Measurements from ENCODE around the gene RTTN. TPM values are rescaled to one million over a fixed set of nuclear protein-coding genes. Genes with fewer than 3 reads are reported as not detected.

The RTTN gene
- total RNA-seq, 1 donor from 2014 or later: 26.4 TPM

DNA sequence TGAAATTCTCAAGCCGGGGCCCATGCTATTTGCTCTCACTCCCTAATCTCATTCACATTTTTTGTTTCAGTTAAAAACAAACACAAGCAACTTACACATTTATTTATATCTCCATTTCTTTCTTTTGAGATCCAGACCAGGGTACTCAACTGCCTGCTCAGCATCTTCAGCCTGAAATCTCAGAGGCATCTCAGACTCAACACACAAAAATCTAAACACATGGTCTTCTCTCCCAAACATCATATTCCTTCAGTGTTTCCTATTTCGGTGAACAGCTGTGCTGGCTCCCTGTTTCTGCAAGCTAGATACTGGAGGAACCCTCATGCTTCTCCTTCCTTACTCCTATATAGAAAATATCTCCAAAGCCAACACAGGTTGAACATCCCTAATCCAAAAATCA is 11.3 kb upstream of the RTTN start:
- intact Hi-C loops (cut with micrococcal nuclease): no loop called here

DNA sequence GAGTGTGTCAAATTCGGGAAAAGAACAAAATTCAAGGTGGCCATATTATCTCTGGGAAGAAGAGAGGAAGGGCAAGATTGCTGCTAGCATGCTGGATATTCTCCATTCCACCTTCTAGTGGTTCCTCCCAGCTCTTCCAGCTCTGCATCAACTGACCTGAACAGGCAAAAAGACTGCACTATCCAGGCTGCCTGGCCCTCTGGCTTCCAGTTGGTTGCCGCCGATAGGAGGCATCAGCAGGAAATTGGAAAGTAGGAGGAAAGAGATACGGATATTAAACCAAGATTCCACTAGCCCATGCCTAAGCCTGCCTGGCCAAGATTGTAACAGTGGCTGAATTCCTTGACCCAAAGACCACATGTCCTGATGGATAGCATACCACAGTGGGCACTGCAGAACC is 1.7 kb upstream of the RTTN start:
- intact Hi-C loops (cut with micrococcal nuclease): loop anchor here (5.0 kb wide), 1 partner anchor 260 kb away; the partner anchor contains the start of gene CD226

DNA sequence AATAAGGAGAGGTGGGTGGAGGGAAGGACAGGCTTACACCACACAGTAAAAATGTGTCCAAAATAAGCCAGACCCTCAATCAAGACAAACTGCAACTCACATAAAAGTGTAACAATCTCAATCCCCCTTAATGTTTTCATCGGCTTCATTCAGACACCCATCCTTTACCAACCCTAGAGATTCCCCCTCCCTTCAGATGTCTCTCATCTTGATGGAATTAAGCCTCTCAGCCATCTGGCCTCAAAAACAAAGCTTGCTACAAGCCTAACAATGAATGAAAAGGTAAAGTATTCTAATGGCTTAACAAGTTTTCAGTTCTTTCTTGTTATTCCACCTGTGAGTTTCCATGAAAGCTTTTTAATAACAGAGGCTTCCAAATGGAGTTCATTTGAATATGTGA is 5.2 kb downstream of the RTTN start:
- intact Hi-C loops (cut with micrococcal nuclease): no loop called here

DNA sequence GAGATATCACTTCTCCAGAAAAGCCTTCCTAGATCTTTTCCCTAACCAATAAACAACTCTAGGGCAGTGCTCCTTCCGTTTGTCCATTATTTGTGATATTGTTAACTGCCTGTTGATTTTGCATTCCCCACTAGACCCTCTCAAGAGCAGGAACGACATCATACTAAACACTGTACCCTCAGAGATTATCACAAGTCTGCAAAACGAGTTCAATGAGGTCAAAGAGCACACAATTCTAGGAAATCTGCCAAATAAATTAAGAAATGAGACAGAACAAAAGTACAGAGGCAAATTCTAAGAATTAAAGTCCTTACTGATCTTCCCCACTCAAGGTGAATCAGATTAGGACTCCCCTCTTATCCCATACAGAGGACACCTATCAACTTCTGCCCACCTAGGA is 7.6 kb downstream of the RTTN start:
- intact Hi-C loops (cut with micrococcal nuclease): no loop called here

DNA sequence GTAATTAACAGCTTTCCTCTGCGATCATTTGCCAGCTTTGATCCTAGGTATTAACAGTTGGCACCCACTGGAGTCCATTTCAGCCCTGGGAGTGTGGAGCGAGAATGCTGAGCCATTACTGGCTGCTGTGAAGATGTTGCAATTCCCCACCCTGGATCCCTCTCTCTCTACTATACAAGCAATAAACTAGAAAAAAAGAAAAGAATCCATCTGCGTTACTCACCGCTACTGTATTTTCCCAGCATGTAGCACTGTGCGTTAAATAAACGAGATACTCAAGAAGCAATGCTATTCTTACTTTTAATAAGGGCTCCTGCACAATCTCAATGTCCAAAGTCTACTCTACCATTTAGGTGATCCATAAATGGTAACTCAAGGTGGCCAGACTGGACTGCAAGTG is 8.5 kb downstream of the RTTN start:
- intact Hi-C loops (cut with micrococcal nuclease): no loop called here

DNA sequence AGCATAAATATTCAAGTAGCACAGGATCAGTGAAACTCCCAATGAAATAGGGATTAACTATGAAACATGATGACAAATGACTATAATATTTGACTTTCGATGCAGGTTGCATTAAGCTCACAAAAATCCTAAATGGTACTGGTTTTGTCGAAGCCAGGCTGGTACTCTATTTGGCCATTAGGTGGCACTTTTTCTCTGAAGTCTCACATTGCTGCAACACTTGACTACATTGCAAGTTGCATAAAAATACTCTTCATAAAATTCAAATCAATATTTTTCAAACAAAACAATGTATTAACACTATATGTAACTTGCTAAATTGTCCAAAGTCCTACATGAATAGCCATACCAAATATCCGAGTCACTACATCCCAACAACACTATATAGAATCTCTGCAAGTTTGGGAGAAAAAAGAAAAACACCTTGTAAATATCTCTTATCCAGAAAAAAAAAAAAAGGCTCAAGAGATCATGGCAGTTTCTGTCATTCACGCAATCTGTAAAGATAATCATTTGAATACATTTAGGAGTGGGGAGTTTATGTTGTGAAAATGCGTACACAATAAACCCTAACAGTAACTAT is 9.5 kb downstream of the RTTN start:
- intact Hi-C loops (cut with micrococcal nuclease): loop anchor here (1.0 kb wide), 2 partner anchors 238 to 258 kb away; no protein-coding TSS in a partner anchor

DNA sequence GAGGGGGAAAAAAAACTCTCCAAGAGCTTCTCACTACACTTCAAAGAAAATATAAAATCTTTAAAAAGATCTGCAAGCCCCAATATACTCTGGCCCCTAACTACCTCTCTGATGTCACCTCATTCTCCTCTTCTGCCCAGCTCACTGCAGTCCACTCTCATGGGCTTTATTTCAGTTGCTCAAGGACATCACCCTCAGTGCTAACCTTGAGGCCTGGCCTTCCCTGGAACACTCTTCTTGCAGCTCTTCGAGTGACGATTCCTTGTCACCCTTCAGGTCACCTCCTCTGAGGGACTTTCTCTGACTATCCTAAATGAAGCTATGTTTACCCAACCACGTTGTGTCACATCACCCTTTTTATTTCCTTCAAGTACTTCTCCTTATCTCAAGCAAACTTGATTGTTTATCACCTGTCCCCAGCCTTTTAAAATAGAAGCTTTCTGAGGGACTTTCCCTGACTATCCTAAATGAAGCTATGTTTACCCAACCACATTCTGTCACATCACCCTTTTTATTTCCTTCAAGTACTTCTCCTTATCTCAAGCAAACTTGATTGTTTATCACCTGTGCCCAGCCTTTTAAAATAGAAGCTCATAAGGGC is 10.4 kb downstream of the RTTN start:
- intact Hi-C loops (cut with micrococcal nuclease): no loop called here

DNA sequence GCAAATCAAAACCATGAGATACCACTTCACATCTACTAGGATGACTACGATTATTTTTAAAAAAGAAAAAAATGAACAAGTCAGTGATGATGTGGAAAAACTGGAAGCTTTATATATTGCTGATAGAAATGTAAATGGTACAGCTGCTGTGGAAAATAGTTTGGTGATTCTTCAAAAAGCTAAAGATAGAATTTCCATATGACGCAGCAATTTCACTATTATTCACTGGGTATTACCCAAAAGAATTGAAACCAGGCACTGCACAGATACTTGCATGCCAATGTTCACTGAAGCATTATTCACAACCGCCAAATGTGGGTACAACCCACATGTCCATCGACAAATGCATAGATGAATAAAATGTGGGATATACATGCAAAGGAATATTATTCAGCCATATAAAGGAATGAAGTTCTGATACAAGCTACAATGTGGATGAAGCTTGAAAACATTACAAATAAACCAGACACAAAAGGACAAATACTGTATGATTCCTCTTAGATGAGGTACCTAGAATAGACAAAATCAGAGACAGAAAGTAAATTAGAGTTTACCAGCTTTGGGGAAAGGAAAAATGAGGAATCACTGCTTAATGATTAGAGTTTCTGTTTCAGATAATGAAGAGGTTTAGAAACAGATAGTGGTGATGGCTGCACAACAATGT is 11.1 kb downstream of the RTTN start:
- intact Hi-C loops (cut with micrococcal nuclease): no loop called here

DNA sequence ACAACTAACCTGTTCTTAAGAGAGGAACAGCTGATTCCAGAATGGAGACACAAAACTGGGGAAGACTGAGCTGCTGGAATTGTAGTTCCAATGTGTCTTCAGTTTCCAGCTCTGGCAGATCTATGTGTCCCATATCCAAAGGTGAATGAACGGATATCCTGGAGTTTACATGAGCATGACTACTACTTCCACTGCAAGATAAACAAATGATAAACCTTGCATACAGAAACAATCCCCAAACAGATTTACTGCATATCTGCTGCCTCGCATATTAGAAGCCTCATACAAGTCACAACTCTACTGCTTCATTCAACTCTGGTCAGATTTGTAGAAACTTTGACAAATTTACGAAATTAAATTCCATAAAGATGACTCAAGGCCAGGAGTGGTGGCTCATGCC is 15.0 kb downstream of the RTTN start:
- intact Hi-C loops (cut with micrococcal nuclease): no loop called here

DNA sequence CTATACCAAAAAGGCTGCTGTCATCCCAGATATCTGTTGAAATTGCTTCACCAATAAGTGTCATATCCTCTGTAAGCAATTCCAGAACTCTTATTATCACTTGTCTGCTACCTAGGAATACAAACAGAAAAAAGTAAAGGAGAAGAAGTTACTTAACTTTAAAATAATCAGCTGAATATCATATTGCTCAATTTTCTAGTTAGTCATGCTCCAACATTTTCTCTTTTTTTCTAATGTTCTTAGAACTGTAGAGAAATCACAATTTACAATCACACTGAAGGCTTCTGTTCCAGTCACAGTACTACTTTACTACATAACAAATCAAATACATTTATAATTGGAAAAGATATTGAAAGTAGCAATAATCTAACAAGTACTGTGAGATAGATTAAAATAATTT is 17.4 kb downstream of the RTTN start:
- intact Hi-C loops (cut with micrococcal nuclease): no loop called here

DNA sequence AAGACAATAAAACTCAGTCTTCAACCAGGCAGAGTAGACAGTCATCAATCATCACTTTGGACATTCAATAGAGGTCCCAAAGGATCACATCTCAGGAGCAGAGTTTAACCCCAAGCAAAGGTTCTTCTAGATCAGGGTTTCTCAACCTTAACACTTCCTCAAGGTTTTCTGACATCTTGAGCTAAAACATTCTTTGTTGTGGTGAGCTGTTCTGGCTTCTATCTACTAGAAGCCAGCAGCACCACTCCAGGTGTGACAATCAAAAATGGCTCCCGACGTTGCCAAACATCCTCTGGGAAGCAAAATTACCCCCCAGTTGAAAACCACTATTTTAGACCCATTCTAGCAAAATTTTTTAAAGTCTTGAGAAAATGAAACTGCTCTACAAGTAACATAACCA is 22.0 kb downstream of the RTTN start:
- intact Hi-C loops (cut with micrococcal nuclease): no loop called here

DNA sequence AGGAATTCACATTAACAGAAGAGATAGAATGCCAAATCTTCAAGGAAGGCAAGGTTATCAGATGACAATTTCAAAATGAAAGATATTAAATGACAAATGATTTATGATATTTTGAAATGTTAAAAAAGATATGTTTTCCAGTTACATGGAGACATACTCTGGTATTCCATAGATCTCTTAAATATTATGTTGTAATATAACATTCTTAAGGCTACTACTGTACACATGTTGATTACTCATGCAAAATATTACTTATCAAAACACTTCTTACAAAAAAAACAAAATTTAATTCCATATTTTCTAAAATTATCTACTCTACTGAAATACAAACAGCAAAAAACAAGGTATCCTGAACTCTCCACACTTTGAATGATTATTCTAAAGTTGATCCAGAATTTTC is 22.9 kb downstream of the RTTN start:
- intact Hi-C loops (cut with micrococcal nuclease): no loop called here

DNA sequence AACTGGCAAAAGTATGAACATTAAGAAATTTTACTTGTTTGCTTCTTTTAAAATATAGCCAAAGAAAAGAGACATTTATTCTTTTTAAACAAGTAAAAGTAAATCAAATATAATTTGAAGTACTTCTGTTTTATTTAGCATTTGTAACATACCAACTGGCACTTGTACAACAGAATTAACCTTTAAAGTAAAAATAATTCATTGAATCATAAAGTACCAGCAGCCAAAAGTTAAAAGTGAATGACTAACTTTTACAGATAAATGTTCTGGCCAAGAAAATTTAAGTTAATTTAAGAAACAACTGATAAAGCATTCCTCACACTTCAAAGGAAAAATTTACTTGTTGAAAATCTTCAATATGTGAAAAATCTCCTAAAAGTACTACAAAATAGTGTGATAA is 23.8 kb downstream of the RTTN start:
- intact Hi-C loops (cut with micrococcal nuclease): no loop called here

DNA sequence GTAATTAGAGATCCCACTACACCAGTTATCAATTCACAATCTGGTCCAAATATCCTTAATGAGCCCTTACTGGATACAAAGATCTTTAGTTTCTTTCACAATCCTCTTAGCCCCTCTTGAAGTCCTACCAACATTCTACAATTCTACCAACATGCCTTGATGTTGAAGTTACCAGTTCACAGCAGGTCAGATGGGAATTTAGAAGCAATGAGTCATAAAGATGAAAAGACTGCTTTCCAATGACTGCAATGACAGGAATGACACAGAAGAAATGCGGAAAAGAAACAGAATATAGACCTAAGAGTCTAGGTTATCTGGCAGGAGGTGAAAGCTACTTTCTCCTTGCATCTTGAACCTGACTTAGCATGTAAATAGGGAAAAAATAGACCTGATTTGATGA is 24.5 kb downstream of the RTTN start:
- intact Hi-C loops (cut with micrococcal nuclease): no loop called here

DNA sequence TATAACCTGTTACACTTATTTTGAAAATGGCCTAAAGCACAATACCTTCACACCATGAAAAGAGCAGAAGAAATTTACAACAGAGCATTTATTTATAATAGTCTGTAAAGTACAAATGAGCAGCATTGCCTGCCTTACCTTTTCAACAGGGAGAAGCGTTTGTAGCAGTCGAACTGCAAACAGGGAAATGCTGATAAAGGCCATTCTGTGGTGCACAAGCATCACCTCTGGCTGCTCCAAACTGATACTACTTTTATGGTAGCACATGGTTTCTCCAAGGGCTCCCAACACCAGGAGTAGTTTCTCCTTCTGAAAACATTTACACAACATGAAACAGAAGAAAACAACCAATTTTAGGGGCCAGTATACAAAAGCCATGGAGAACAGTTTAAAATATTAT is 28.9 kb downstream of the RTTN start:
- intact Hi-C loops (cut with micrococcal nuclease): no loop called here

DNA sequence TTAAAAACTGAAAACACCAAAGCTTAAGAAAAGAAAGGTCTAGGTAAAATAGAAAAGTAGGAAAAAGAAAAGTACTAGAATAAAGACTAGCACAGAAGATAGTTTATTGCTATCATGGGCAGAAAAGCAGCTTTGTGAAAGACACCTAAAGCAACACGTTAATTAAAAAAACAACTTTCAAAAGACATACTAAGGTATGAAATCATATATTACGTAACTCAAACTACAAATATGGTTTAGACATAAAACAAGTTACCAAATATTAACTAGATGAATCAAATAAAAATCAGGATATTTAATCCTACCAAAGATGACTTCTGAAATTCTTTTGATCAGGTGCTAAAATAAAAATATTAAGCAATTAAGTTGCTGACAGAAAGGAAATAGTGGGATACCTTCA is 30.3 kb downstream of the RTTN start:
- intact Hi-C loops (cut with micrococcal nuclease): no loop called here

DNA sequence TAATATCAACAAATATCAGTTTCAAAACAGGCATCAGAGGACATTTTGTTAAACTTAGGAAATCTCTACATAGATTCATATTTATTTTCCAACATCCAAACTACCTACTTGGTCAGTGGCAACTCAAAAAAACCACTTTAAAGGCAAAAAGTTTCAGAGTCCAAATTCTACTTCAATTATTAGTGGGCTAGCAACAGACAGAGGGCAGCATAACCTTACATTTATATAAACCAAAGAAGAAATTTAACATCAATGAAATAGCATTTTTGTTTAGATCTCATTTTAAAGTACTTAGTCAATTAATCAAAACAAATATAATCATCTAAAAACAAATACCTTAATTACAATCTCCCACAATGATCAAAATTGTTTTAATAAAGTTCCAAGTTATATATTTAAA is 33.3 kb downstream of the RTTN start:
- intact Hi-C loops (cut with micrococcal nuclease): loop anchor here (1.0 kb wide), 1 partner anchor 262 kb away; no protein-coding TSS in a partner anchor

DNA sequence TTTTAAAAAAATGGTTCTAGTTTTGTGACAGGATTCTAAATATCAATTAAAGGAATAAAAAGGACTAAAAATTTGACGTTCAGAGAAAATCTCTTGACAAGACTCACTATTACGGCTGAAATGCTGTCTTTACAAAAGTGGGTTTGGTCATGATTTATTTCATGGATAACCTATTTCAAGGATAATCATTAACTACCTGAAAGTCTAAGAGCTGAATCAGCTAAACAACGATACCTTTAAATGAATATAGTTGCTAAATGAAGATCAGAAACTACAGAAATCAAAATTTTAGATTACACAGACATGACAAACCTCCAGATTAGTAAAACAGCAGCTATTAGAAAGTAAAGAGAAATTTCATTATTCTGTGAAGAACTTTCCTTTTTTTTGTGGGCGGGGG is 35.7 kb downstream of the RTTN start:
- intact Hi-C loops (cut with micrococcal nuclease): no loop called here

DNA sequence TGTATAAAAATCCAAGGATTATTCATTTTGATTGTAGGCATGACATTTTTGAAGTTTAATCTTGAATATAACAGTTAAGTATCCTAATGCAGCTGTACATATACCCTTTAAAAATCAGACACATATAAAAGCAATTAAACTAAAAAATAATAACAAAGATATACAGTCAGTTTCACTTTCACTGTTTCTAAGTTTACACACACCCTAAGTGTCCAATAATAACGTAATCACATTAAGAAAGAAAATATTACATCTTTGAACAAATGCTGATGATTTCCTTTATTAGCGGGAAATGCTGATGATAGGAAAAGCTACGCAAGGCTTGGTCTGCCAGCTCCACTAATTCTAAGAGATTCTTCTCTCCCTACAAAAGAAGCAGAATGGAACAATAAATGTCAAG is 38.8 kb downstream of the RTTN start:
- intact Hi-C loops (cut with micrococcal nuclease): no loop called here

DNA sequence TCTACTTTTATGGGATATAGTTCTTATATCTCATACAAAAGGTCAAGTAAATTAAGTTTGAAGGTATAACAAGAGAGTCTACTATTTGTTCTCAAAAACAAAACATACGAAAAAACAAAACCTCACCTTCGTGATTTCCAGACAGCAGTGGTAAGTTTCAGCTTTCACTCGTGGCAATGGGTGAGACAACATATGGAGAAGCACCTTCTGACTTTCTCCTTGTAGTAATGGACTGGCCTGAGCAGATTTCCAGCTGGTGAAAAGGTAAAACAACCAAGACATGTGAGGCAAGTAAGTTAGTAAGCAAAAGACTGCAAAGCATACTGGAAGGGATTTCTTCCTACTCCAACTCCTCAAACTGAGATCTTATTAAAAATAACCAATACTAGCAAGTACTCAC is 39.6 kb downstream of the RTTN start:
- intact Hi-C loops (cut with micrococcal nuclease): no loop called here

DNA sequence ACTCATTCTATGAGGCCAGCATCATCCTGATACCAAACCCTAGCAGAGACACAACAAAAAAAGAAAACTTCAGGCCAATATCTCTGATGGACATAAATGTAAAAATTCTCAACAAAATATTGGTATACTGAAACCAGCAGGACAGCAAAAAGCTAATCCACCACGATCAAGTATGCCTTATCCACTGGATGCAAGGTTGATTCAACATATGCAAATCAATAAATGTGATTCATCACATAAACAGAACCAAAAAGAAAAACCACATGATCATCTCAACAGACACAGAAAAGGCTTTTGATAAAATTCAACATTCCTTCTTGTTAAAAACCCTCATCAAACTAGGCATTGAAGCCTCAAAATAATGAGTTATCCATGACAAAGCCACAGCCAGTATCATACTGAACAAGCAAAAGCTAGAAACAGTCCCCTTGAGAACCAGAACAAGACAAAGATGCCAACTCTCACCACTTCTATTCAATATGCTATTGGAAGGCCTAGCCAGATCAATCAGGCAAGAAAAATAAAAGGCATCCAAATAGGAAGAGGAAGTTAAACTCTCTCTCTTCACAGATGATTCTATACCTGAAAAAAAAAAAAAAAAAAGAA is 45.3 kb downstream of the RTTN start:
- intact Hi-C loops (cut with micrococcal nuclease): no loop called here

DNA sequence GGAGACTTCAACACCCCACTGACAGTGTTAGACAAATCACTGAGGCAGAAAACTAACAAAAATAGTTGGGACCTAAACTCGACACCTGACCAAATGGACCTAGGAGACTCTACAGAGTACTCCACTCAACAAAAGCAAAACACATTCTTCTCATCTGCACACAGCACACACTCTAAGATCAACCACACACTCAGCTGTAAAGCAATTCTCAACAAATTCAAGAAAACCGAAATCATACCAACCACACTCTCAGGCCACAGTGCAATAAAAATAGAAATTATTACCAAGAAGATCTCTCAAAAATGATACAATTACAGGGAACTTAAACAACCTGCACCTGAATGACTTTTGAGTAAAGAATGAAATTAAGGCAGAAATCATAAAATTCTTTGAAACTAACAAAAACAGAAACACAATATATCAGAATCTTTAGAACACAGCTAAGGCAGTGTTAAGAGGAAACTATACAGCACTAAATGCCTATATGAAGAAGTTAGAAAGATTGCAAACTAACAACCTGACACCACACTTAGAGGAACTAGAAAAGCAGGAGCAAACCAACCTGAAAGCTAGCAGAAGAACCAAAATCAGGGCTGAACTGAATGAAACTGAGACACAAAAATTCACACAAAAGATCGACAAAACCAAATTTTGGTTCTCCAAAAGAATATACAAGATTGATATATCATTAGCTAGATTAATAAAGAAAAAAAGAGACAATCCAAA is 46.3 kb downstream of the RTTN start:
- intact Hi-C loops (cut with micrococcal nuclease): no loop called here
